ENCODE data around the gene LRRIQ4. TPM values are rescaled to one million over a fixed set of nuclear protein-coding genes. Genes with fewer than 3 reads are reported as not detected.

LRRIQ4 gene
- total and polyA plus RNA-seq, 8 donors, result 0.09 to 0.18 (median 0.15) TPM

DNA sequence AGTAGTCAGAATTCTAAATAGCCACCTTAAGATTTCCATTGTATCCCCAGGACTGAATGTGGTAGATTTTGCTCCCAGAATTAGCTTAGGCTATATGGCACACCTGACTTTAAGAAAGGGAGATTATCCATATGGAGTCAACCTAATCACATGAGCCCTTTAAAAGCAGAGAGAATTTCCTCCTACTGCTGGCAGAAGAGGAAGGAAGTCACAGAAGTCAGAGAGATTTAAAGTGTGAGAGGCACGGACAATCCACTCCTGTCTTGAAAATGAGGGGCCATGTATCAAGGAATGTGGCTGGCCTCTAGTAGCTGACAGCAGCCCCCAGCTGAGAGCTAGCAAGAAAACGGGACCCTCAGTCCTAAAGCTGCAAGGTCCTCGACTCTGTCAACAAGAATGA lies 30.3 kb downstream of the LRRIQ4 start:
- H3K27me3 ChIP-seq, result no peaks in the 10 kb centered on the region
- H3K9me3 ChIP-seq, result no peaks in the 10 kb centered on the region
- no peaks in the 10 kb centered on the region for H3K36me3 ChIP-seq
- H3K27ac ChIP-seq, result no peak overlapping the region
- H3K4me3 ChIP-seq, result no peak overlapping the region
- H3K4me1 ChIP-seq, result no peaks in the 10 kb centered on the region
- ATAC-seq, result no peak
- TF ChIP-seq, protein P1, sequence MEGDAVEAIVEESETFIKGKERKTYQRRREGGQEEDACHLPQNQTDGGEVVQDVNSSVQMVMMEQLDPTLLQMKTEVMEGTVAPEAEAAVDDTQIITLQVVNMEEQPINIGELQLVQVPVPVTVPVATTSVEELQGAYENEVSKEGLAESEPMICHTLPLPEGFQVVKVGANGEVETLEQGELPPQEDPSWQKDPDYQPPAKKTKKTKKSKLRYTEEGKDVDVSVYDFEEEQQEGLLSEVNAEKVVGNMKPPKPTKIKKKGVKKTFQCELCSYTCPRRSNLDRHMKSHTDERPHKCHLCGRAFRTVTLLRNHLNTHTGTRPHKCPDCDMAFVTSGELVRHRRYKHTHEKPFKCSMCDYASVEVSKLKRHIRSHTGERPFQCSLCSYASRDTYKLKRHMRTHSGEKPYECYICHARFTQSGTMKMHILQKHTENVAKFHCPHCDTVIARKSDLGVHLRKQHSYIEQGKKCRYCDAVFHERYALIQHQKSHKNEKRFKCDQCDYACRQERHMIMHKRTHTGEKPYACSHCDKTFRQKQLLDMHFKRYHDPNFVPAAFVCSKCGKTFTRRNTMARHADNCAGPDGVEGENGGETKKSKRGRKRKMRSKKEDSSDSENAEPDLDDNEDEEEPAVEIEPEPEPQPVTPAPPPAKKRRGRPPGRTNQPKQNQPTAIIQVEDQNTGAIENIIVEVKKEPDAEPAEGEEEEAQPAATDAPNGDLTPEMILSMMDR (IDR thresholded peaks at IDR 0.05), result no peak
- intact Hi-C loops (cut with DNase I), result no loop called here
- DNase-seq, result no peak

DNA sequence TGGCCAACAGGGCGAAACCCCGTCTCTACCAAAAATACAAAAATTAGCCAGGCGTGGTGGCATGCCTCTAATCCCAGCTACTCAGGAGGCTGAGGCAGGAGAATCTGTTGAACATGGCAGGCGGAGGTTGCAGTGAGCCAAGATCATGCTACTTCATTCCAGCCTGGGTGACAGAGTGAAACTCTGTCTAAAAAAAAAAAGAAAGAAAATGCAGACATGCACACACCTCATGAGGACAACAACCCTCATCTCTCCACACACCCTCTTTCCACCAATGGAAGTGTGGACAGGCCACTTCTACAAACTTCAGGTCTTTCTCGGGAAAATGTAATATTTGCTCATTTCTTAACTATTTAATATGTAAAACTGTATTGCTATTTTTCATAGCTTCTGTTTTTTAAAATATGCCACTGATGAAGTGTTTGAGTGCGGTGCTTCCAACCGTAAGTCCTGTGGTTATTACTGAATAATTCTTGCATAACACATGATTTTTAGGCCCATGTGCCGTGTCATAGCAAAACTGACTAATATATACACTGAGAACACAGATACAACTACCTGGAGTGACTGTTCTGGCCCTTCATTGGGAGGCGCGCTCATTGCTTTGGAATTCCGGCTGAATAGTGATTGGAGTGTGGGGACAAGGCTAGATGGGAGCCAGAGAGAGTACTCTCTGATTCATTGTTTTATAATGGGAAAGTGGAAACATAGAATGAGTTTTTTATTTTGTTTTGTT lies 34.0 kb downstream of the LRRIQ4 start:
- intact Hi-C loops (cut with DNase I), result no loop called here
- no peaks in the 10 kb centered on the region for H3K27me3 ChIP-seq
- H3K27ac ChIP-seq, result no peak overlapping the region
- no peaks in the 10 kb centered on the region for H3K36me3 ChIP-seq
- TF ChIP-seq, protein P1 (IDR thresholded peaks at IDR 0.05), result no peak
- no peaks in the 10 kb centered on the region for H3K9me3 ChIP-seq
- DNase-seq (no peak), ATAC-seq (peak; percentile 79)
- H3K4me3 ChIP-seq, result no peak overlapping the region
- no peaks in the 10 kb centered on the region for H3K4me1 ChIP-seq

DNA sequence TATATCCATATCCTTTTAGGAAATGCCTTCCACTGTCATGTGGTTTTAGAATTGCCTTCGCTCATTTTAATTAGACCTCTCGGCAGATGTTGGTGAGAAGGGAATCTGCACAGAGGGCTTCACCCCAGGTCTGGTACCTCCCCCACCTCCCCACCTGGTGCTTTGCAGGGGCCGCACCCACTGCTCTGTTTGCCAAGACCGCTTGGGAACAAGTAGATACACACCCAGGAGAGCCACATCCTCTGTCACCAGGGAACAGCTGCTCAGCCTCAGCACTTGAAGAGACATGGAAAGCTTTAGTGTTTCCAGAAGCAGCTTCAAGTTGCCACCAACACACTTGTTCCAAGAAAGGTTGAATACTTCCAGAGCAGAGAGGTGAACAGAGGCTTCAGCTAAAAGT lies 35.2 kb downstream of the LRRIQ4 start:
- ATAC-seq, result peak; percentile 89
- TF ChIP-seq, protein P1 (IDR thresholded peaks at IDR 0.05), result no peak

DNA sequence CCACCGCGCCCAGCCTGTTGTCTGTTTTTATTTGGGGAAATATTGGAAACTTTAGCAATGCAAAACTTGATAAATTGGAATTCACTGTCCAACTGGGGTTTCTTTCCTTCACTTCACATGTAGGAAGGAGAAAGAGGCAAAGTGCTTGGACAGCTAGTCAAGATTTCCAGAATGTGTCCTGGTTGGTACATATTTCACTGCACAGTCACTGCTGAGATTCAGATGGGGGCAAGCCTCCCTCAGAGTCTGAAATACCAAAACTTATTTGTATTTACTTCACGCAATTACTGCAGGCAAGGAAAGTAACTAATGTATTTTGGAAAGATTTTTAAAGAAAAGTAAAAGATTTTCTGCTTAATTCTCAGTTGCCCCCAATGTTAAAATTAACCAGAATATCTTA lies 36.1 kb downstream of the LRRIQ4 start:
- Histone ChIP-seq H3K27me3 (no peaks in the 10 kb centered on the region), H3K9me3 (no peaks in the 10 kb centered on the region), H3K36me3 (no peaks in the 10 kb centered on the region), H3K4me1 (no peaks in the 10 kb centered on the region), H3K4me3 (no peak overlapping the region), H3K27ac (no peak overlapping the region)
- DNase-seq (no peak), ATAC-seq (no peak)
- intact Hi-C loops (cut with DNase I), result no loop called here
- TF ChIP-seq, protein P1 (IDR thresholded peaks at IDR 0.05), result no peak

More for the DNA sequence above, 35.2 kb downstream of the LRRIQ4 start:
- Histone ChIP-seq H3K9me3 (no peaks in the 10 kb centered on the region), H3K36me3 (no peaks in the 10 kb centered on the region), H3K27me3 (no peaks in the 10 kb centered on the region), H3K4me3 (no peak overlapping the region), H3K4me1 (no peaks in the 10 kb centered on the region), H3K27ac (no peak overlapping the region)
- DNase-seq, result peak in 1 of 4 donors; percentile 60
- intact Hi-C loops (cut with DNase I), result no loop called here

DNA sequence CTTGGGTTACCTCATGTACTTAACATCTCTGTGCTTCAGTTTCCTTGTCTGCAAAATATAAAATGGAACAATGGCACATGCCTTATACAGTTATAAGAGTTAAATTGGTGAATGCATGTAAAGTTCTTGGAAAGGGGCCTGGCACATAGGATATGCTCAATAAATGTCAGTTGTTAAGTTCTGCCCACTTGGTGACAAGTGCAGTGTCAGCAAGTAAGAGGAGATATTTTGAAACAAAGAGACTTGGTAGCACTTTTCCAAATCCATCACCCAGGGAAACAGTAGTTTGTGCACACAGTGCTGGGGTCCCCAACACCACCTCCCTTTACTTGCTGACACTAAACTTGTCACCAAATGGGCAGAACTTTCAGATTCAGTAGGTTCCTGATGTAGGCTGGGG lies 37.9 kb downstream of the LRRIQ4 start:
- Histone ChIP-seq H3K27ac (no peak overlapping the region), H3K4me1 (no peaks in the 10 kb centered on the region), H3K36me3 (no peaks in the 10 kb centered on the region), H3K4me3 (no peak overlapping the region), H3K27me3 (no peaks in the 10 kb centered on the region), H3K9me3 (no peaks in the 10 kb centered on the region)
- TF ChIP-seq, protein P1 (IDR thresholded peaks at IDR 0.05), result no peak
- intact Hi-C loops (cut with DNase I), result no loop called here
- ATAC-seq (no peak), DNase-seq (no peak)

Data from left lung (tissue), 10 donors.